SK-N-SH (cell line): ENCODE data around the gene DCTD.

Experiments
- CHD2 ChIP-seq: fragments of 150-350 bp; IDR thresholded peaks from 2 replicates; pipeline ENCODE4 v1.6.1; 2018; ENCODE audit warnings: low read length; ENCODE audit not compliant: partially characterized antibody
- CTCF ChIP-seq: fragments of 200-600 bp; sonication (generic); IDR thresholded peaks from 2 replicates; pipeline ENCODE4 v1.6.1; 2017; ENCODE audit warnings: antibody characterized with exemption, mild to moderate bottlenecking, moderate library complexity
- FOXJ3 ChIP-seq: sonication (generic); formaldehyde crosslinking; IDR thresholded peaks from 2 replicates; pipeline ENCODE4 v1.5.1; 2020; ENCODE audit warnings: mild to moderate bottlenecking, missing genetic modification reagents
- FOXM1 ChIP-seq: IDR thresholded peaks from 2 replicates; pipeline ENCODE4 v1.4.0; 2012; ENCODE audit warnings: low read depth, mild to moderate bottlenecking
- GATA2 ChIP-seq: sonication (generic); formaldehyde crosslinking; IDR thresholded peaks from 2 replicates; pipeline ENCODE4 v1.5.0; 2020; ENCODE audit warnings: mild to moderate bottlenecking, missing genetic modification reagents
- IRF3 ChIP-seq: fragments of 150-350 bp; IDR thresholded peaks from 2 replicates; pipeline ENCODE4 v1.6.1; 2016; ENCODE audit warnings: mild to moderate bottlenecking, low read depth, low read length
- NFIC ChIP-seq: IDR thresholded peaks from 2 replicates; pipeline ENCODE4 v1.4.0; 2012; ENCODE audit warnings: borderline replicate concordance
- PBX3 ChIP-seq: IDR thresholded peaks from 2 replicates; pipeline ENCODE4; 2012
- POLR2AphosphoS5 ChIP-seq: IDR thresholded peaks from 2 replicates; pipeline ENCODE4 v1.6.1; 2012; ENCODE audit warnings: low read depth, low read length
- RAD21 ChIP-seq: IDR thresholded peaks from 2 replicates; pipeline ENCODE4 v1.6.1; 2012; ENCODE audit warnings: mild to moderate bottlenecking, low read length

GRCh38 chr4:182872886-182873285 is 44.3 kb downstream of the DCTD start:
- TF ChIP-seq FOXJ3 (CRISPR knock-in tag) (no peak), GATA2 (CRISPR knock-in tag) (no peak), IRF3 (no peak), FOXM1 (no peak), RAD21 (no peak), CTCF (no peak), NFIC (no peak), CHD2 (no peak), PBX3 (no peak), POLR2AphosphoS5 (no peak)
